Gastroesophageal sphincter (tissue), 4 donors: ENCODE results near the gene CSNK2A1. TPM values are rescaled to one million over a fixed set of nuclear protein-coding genes. Genes with fewer than 3 reads are reported as not detected.

ENCODE experiments used
- ATAC-seq: fragments of 150-250 bp; one replicate; pipeline ENCODE4 v1.9.1; 2016; ENCODE audit warnings: mild to moderate bottlenecking, moderate library complexity
- H3K27ac ChIP-seq, 4 donors: fragments of 200-600 bp; sonication (generic) in 3 of 4; 1 replicate in 3 of 4; 2 replicates in 1 of 4; pipeline ENCODE4 v1.5.1; 2016 to 2019
- H3K27me3 ChIP-seq: fragments of 200-600 bp; sonication (generic); one replicate; pipeline ENCODE4 v1.5.1; 2019
- H3K36me3 ChIP-seq, 2 donors: fragments of 200-600 bp; sonication (generic); one replicate each; pipeline ENCODE4 v1.5.1; 2019; ENCODE audit warnings: control low read depth in 1 of 2
- H3K4me1 ChIP-seq, 3 donors: fragments of 200-600 bp; sonication (generic); 1 replicate in 2 of 3; 2 replicates in 1 of 3; pipeline ENCODE4 v1.5.1; 2016 to 2019; ENCODE audit warnings: control low read depth in 2 of 3
- H3K4me3 ChIP-seq, 2 donors: fragments of 200-600 bp; sonication (generic); one replicate each; pipeline ENCODE4 v1.5.1; 2019; ENCODE audit warnings: mild to moderate bottlenecking in 1 of 2, moderate library complexity in 1 of 2
- H3K9me3 ChIP-seq, 3 donors: fragments of 200-600 bp; sonication (generic); one replicate each; pipeline ENCODE4 v1.5.1; 2017 to 2019; ENCODE audit warnings: control low read depth in 2 of 3
- CTCF ChIP-seq, 4 experiments: fragments of 200-600 bp in 2 of 4; fragments of 450-650 bp in 2 of 4; sonication (generic) in 1 of 4; IDR thresholded peaks; one replicate each; pipeline ENCODE4 v1.5.1; 2017 to 2019; ENCODE audit warnings: antibody characterized with exemption in 4 of 4, mild to moderate bottlenecking in 2 of 4, moderate library complexity in 2 of 4
- EP300 ChIP-seq: sonication (generic); formaldehyde crosslinking; IDR thresholded peaks from one replicate; pipeline ENCODE4 v1.6.1; 2017; ENCODE audit warnings: antibody characterized with exemption, mild to moderate bottlenecking
- POLR2A ChIP-seq, 2 donors: fragments of 450-650 bp; IDR thresholded peaks; one replicate each; pipeline ENCODE4 v1.6.1; 2017; ENCODE audit warnings: antibody characterized with exemption in 2 of 2, mild to moderate bottlenecking in 2 of 2, moderate library complexity in 1 of 2
- POLR2AphosphoS5 ChIP-seq: sonication (generic); formaldehyde crosslinking; IDR thresholded peaks from one replicate; pipeline ENCODE4 v1.6.1; 2017; ENCODE audit warnings: antibody characterized with exemption
- WGBS, 2 donors: methylation state at CpG; one replicate each; pipeline ENCODE4 v1.1.5; 2018; ENCODE audit warnings: low coverage in 1 of 2; 5-methylcytosine and 5-hydroxymethylcytosine counted together
- total RNA-seq, 4 donors: library from RNA; depleted of rRNA; stranded (reverse); fragments of >200 nt; gene quantifications; one replicate each; pipeline ENCODE4 v1.1.0, GENCODE V29; 2016

CSNK2A1 gene
- total RNA-seq, 4 donors from 2014 or later = 69.1 to 109 (median 92.2) TPM

DNA sequence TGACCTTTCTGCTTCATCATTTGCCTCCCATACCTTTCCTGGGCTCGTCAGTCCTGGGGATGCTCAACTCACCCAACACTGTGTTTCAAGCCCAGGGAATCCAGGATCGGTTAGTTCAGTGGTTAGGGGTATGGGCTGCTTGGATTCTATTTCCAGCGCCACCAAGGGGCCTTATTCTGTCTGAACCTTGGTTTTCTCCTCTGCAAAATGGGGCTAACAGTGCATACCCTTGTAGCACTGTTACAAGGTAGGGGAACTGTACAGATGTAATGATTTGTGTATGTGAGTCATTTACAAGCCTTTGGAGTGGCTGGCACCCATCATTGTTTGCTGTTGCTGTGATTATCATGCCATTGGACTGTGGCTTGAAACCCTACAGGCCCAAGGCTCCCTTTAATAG lies 14.5 kb upstream of the CSNK2A1 start:
- Histone ChIP-seq H3K27me3 (peaks cover 69% of the 10 kb centered on the region), H3K4me3 (no peak overlapping the region), H3K4me1 (no peaks in the 10 kb centered on the region), H3K9me3 (no peaks in the 10 kb centered on the region), H3K36me3 (no peaks in the 10 kb centered on the region), H3K27ac (no peak overlapping the region)
- no peak for ATAC-seq
- no peak for TF ChIP-seq CTCF (IDR thresholded peaks at IDR 0.05)
- TF ChIP-seq POLR2A (IDR thresholded peaks at IDR 0.05) = no peak
- no peak for TF ChIP-seq POLR2AphosphoS5
- no peak for TF ChIP-seq EP300
- 71% methylated on average over 1 of the region's 3 CpGs; no CpG with 5 or more reads in 1 of the 2 donors for WGBS, 2 donors

GRCh38 chr20:556984-557383 lies 13.4 kb upstream of the CSNK2A1 start:
- H3K27me3 ChIP-seq = peaks cover 71% of the 10 kb centered on the region

GRCh38 chr20:555976-556385 lies 12.4 kb upstream of the CSNK2A1 start:
- Histone ChIP-seq H3K36me3 (no peaks in the 10 kb centered on the region), H3K27ac (no peak overlapping the region), H3K4me3 (no peak overlapping the region), H3K4me1 (no peaks in the 10 kb centered on the region), H3K27me3 (peaks cover 72% of the 10 kb centered on the region), H3K9me3 (no peaks in the 10 kb centered on the region)
- TF ChIP-seq CTCF (IDR thresholded peaks at IDR 0.05) (no peak), POLR2AphosphoS5 (no peak), EP300 (no peak), POLR2A (IDR thresholded peaks at IDR 0.05) (no peak)
- WGBS, 2 donors = 20 to 31% methylated on average over 1 to 6 of the region's 6 CpGs
- no peak for ATAC-seq

More at GRCh38 chr20:556984-557383, 13.4 kb upstream of the CSNK2A1 start:
- Histone ChIP-seq H3K4me3 (no peak overlapping the region), H3K9me3 (no peaks in the 10 kb centered on the region), H3K36me3 (no peaks in the 10 kb centered on the region), H3K27ac (no peak overlapping the region), H3K4me1 (no peaks in the 10 kb centered on the region)
- 80 to 90% methylated on average over 2 of the region's 2 CpGs for WGBS, 2 donors
- no peak for ATAC-seq
- no peak for TF ChIP-seq POLR2A (IDR thresholded peaks at IDR 0.05)

GRCh38 chr20:550611-551010 lies 7.0 kb upstream of the CSNK2A1 start:
- Histone ChIP-seq H3K4me1 (no peaks in the 10 kb centered on the region), H3K9me3 (no peaks in the 10 kb centered on the region), H3K27me3 (peaks cover 48% of the 10 kb centered on the region), H3K4me3 (no peak overlapping the region), H3K27ac (no peak overlapping the region), H3K36me3 (no peaks in the 10 kb centered on the region)
- no peak for ATAC-seq
- 68 to 76% methylated on average over 6 to 7 of the region's 7 CpGs for WGBS, 2 donors
- TF ChIP-seq POLR2AphosphoS5 (no peak), EP300 (no peak), POLR2A (IDR thresholded peaks at IDR 0.05) (no peak), CTCF (IDR thresholded peaks at IDR 0.05) (no peak)

GRCh38 chr20:549722-550496 lies 6.3 kb upstream of the CSNK2A1 start:
- Histone ChIP-seq H3K27me3 (peaks cover 41% of the 10 kb centered on the region), H3K4me1 (no peaks in the 10 kb centered on the region), H3K36me3 (no peaks in the 10 kb centered on the region), H3K4me3 (no peak overlapping the region), H3K27ac (no peak overlapping the region), H3K9me3 (no peaks in the 10 kb centered on the region)
- TF ChIP-seq CTCF (IDR thresholded peaks at IDR 0.05) = no peak
- no peak for TF ChIP-seq EP300
- no peak for TF ChIP-seq POLR2AphosphoS5
- no peak for TF ChIP-seq POLR2A (IDR thresholded peaks at IDR 0.05)
- ATAC-seq = no peak
- WGBS, 2 donors = 87% methylated on average over 4 of the region's 4 CpGs
